Upper lobe of left lung (tissue), 4 donors: ENCODE results near the gene PSMG3.

Experiments
- CTCF ChIP-seq, 6 experiments: fragments of 450-650 bp in 4 of 6; fragments of 200-600 bp in 2 of 6; sonication (generic) in 2 of 6; IDR thresholded peaks; one replicate each; pipeline ENCODE4 v1.5.1; 2016 to 2019; ENCODE audit warnings: antibody characterized with exemption in 6 of 6
- EP300 ChIP-seq, 4 donors: sonication (generic); formaldehyde crosslinking; IDR thresholded peaks; one replicate each; pipeline ENCODE4 v1.5.1; 2017; ENCODE audit warnings: antibody characterized with exemption in 4 of 4, control low read depth in 2 of 4
- POLR2A ChIP-seq, 4 donors: fragments of 450-650 bp; IDR thresholded peaks; one replicate each; pipeline ENCODE4 v1.5.1; 2016 to 2017; ENCODE audit warnings: antibody characterized with exemption in 4 of 4, mild to moderate bottlenecking in 2 of 4
- POLR2AphosphoS5 ChIP-seq, 2 donors: sonication (generic); formaldehyde crosslinking; IDR thresholded peaks; one replicate each; pipeline ENCODE4 v1.5.1; 2017; ENCODE audit warnings: antibody characterized with exemption in 2 of 2

GRCh38 chr7:1533255-1533546 is 36.6 kb downstream of the PSMG3 start:
- no peak for TF ChIP-seq CTCF (IDR thresholded peaks at IDR 0.05)
- TF ChIP-seq EP300 (IDR thresholded peaks at IDR 0.05), result no peak
- no peak for TF ChIP-seq POLR2A (IDR thresholded peaks at IDR 0.05)
- no peak for TF ChIP-seq POLR2AphosphoS5 (IDR thresholded peaks at IDR 0.05)
